IPS DF 4.7 (cell line): Measurements from ENCODE around the gene COMMD10.

Source experiments
- DNase-seq: peaks from one replicate; pipeline ENCODE4 v3.0.0-alpha.2; 2013; ENCODE audit warnings: low spot score; ENCODE audit errors: extremely low read depth

Gene COMMD10

DNA sequence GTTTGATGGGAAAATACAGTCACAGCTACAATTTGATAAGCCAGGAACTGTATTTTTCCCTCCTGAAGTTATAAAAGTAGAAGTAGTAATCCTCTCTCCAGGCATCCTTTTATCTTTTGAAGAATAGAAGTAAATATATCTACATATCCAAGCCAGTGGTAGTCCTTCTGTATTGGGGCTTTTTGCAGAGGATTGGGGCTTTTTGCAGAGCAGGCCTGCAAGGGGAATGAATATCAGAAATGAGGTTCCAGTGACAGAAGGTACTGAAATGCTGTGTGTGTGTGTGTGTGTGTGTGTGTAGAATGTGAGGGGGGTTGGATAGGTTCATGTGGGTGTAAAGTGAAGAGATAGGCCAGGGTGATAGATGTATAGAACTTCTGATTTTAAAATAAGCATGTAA is 127.4 kb downstream of the COMMD10 start:
- DNase-seq: no peak

GRCh38 chr5:116216246-116216645 is 131.4 kb downstream of the COMMD10 start:
- no peak for DNase-seq

- DNase-seq: no peak
Measured at GRCh38 chr5:116225281-116225922, 140.6 kb downstream of the COMMD10 start.

- no peak for DNase-seq
Measured at GRCh38 chr5:116229131-116229689, 144.4 kb downstream of the COMMD10 start.

GRCh38 chr5:116231288-116231687 is 146.5 kb downstream of the COMMD10 start:
- DNase-seq: no peak

DNA sequence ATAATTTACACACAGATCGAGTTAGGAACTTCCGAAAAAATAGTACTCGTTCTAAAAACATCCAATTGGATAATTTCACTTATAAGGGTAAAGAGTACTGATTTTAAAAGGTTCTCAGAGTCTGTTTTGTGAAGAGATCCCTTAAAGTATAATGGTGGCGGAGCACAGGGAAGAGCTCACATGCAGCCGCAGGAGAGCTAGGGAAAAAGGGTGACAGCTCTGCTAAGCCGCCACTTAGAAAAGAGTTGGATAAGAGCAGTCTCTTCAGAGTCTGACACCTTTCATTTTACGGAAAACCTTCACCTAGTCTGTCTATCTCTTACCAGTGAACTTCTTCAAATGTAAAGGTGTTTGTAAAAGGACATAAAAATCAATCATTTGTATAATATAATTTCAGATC is 149.9 kb downstream of the COMMD10 start:
- DNase-seq: no peak

- no peak for DNase-seq
Measured at GRCh38 chr5:116237917-116238500, 153.2 kb downstream of the COMMD10 start.

DNA sequence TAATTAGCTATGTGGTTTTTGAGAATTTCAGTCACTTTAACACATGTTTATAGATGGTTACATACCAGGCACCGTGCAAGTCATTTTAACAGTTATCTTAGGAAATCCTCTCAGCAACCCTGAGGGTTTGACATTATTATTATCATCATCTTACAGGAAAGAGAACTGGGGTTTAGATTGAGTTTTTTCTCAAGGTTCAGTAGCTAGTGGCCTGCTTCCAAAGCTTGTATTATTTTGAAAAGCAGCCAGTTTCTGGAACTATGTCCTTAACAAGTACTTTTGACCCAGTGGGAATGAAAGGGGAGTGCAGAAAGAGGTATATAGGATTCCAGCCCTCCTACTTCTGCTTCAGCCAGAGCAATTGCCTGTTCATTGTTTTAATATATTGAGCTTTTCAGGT is 157.5 kb downstream of the COMMD10 start:
- no peak for DNase-seq

- no peak for DNase-seq
Measured at GRCh38 chr5:116248432-116248831, 163.6 kb downstream of the COMMD10 start.

DNA sequence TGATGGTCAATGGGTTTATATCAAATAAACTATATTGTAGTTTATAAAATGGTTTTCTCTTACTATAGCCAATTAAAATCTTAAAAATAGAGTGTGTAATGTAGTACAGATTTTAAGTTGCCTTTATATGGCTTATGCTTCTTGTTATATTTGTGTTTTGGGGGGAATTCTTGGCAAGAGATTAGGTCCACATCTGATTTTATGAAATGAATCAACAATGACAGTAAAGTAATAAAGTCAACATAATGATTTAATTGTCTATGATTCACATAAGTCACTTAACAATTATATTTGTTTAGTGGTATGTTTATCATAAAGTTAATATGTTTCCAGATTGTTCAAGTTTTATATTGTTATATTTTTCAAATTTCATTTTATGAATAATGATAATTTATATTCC is 164.8 kb downstream of the COMMD10 start:
- DNase-seq: no peak

- no peak for DNase-seq
Measured at GRCh38 chr5:116256717-116257116, 171.9 kb downstream of the COMMD10 start.

DNA sequence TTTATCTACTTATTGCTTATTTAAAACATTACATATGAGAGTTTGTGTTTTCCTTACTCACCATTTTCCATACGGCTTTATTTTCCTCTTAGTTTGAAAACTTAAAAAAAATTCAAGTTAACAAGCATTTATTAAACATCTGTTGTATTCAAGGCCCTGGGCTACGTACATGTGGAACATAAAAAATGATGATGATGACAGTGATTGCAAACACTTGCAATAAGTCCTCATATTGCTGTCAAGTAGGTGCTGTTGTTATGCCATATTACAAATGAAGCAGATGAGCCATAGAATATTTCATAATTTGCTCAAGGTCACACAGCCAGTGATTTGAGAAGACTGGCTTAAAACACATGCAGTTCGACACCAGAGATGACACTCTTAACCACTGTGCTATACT is 180.6 kb downstream of the COMMD10 start:
- no peak for DNase-seq

DNA sequence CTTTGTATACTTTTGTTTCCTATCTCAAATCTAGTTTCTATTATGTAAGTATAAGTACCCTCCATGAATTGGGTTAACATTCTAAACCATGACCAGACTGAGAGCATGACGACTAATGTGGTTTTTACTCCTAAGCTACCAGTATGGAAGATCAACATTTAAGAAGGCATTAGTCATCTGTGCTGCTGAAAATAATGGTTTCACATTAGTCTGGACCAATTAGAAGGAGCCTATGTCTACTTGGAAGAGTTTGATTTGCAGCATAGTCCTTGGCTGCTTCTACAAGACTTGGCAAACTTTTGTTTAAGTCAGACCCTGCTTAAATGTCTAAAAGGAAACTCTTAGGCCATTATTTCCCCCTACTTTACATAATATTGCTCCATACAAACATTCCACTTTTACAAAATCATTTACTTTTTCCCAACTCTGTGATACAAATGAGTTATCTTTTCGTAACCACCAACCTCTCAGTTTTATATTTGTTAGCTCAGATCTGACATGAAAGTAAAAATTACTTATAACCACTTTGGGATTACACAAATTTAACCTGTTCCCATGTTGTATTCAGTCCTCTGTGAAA is 186.7 kb downstream of the COMMD10 start:
- DNase-seq: no peak

DNA sequence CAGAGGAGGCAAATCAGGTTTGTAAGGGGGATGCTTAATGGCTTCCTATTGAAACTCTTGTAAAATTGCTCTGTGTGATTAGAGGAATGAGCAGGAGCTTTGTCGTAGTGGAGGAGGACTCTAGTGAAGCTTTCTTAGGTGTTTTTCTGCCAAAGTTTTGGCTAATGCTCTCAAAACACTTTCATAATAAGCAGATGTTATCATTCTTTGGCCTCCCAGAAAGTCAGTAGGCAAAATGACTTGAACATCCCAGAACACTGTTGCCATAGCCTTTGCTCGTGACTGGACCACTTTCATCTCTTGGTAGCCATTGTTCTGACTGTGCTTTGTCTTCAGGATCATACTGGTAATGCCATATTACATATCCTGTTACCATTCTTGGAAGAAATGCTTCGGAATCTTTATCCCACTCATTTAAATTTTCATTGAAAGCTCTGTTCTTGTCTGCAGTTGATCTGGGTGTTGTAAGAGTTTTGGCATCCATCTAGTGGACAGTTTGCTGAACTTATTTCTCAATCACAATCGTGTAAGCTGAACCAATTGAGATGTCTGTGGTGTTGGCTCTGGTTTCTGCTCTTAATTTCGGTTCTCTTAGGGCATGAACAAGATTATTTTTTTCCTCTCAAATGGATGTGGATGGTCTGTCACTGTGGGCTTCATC is 187.6 kb downstream of the COMMD10 start:
- DNase-seq: no peak

DNA sequence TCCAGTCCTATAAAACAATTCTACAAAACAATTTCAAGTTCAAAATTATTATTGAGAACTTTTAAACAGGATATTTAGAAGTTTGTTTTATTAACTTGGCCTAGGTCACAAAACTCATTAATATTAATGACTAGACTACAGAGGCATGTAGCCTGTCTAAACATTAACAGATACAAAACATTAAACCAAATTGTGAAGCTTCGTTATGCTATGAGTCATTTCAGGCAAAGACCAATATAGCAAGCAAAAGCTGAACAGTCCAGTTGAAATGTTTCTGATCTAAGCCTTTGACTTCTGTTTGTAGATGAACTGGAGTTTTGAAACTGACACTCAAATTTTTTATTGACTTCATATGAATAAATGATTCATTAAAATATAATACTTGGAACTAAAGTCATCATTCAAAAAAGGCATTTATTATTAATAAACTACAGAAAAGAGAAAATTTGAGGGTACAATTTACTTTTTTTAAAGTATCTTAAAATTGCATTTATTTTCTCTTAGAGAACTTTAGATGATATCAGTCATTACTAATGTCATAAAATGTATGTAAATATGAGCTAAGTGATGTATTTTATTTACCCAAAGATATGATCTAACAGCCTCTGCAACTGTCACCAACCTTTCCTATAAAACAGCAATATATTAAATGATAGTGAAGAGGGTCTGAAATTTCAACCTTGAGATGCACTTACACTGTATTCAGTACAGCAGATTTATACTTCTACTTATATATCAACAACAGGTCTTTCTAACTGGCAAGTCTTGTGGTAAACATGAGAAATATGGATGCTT is 188.8 kb downstream of the COMMD10 start:
- DNase-seq: no peak

DNA sequence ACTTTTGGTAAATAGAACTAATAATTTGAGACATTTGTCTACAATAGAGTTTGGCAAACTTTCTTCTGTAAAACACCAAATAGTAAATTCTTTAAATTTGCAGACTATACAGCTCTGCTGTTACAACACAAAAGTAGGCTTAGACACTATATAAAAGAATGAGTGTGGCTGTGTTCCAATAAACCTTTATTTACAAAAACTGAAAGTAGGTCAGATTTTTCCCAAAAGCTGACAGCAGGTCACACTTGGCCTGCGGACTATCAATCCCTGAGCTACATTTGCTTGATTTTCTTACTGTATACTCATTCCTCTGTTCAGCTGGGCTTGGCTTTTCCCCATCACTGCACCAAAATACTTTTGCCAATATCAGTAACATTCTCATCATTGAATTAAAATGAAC is 189.4 kb downstream of the COMMD10 start:
- DNase-seq: no peak

GRCh38 chr5:116275282-116275681 is 190.5 kb downstream of the COMMD10 start:
- DNase-seq: no peak

DNA sequence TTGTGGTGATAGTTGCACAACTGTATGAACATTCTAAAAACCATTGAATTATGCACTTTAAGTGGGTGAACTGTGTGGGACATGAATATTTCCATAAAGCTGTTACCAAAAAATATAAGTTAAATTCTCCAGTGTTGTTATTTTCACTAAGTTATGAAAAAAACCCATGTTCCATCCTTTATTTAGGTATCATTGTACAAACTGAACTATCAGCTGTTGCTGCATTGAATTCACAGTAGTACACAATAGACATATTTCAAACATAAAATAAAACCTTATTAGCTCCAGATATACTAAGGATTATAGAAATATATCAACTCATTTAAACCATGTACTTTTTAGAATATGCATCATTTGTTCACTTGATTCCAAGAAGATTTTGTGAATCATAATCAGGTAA is 192.1 kb downstream of the COMMD10 start:
- DNase-seq: no peak

GRCh38 chr5:116280149-116280803 is 195.5 kb downstream of the COMMD10 start:
- DNase-seq: no peak

GRCh38 chr5:116281309-116281708 is 196.5 kb downstream of the COMMD10 start:
- DNase-seq: no peak

DNA sequence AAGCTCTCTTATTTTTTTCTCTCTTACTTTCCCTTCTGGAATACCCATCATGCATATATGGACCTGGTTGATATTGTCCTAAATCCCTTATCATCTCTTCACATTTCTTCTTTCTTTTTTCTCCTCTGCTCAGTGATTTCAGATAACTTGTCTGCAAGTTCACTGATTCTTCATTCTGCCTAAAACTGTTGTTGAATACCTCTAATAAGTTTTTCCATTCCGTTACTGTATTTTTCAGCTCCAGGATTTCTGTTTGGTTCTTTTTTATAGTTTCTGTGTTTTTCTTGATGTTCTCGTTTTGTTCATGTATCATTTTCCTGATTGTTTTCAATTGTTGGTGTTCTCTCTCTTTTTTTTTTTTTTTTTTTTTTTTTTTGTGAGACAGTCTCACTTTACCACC is 203.7 kb downstream of the COMMD10 start:
- no peak for DNase-seq
